HepG2 (cell line): ENCODE data around the gene ENO3. TPM values are rescaled to one million over a fixed set of nuclear protein-coding genes. Genes with fewer than 3 reads are reported as not detected.

Source experiments
- HNF4G ChIP-seq, 2 experiments: sonication (generic) in 1 of 2; formaldehyde crosslinking in 1 of 2; IDR thresholded peaks; 2 replicates each; pipeline versions ENCODE4 v1.4.0 to v1.6.1; 2011 to 2020; ENCODE audit warnings: borderline replicate concordance in 2 of 2, low read depth in 2 of 2, mild to moderate bottlenecking in 2 of 2, low read length in 1 of 2, missing genetic modification reagents in 1 of 2, moderate library complexity in 1 of 2
- HNRNPL ChIP-seq: fragments of 200-400 bp; formaldehyde crosslinking; IDR thresholded peaks from 2 replicates; pipeline ENCODE4 v1.6.1; 2017; ENCODE audit warnings: mild to moderate bottlenecking, low read depth, low read length
- HOXA5 ChIP-seq: sonication (generic); formaldehyde crosslinking; IDR thresholded peaks from 2 replicates; pipeline ENCODE4 v1.4.0; 2020; ENCODE audit warnings: missing genetic modification reagents
- MAF1 ChIP-seq: sonication (generic); formaldehyde crosslinking; IDR thresholded peaks from 2 replicates; pipeline ENCODE4 v1.5.0; 2020; ENCODE audit warnings: missing genetic modification reagents, borderline replicate concordance
- MED8 ChIP-seq: sonication (generic); formaldehyde crosslinking; IDR thresholded peaks from 2 replicates; pipeline ENCODE4 v1.8.1; 2023; ENCODE audit warnings: mild to moderate bottlenecking, missing genetic modification reagents; ENCODE audit not compliant: insufficient replicate concordance
- MIER2 ChIP-seq: IDR thresholded peaks from 2 replicates; pipeline ENCODE4 v1.6.1; 2016; ENCODE audit warnings: missing biosample characterization, missing genetic modification reagents
- NCOA1 ChIP-seq: sonication (generic); formaldehyde crosslinking; IDR thresholded peaks from 2 replicates; pipeline ENCODE4 v1.9.0; 2021; ENCODE audit warnings: missing genetic modification reagents
- NFIB ChIP-seq: sonication (generic); formaldehyde crosslinking; IDR thresholded peaks from 2 replicates; pipeline ENCODE4 v1.9.0; 2021; ENCODE audit warnings: missing genetic modification reagents, mild to moderate bottlenecking, borderline replicate concordance
- RBAK ChIP-seq: sonication (generic); formaldehyde crosslinking; IDR thresholded peaks from 2 replicates; pipeline ENCODE4 v1.5.1; 2020; ENCODE audit warnings: mild to moderate bottlenecking, missing genetic modification reagents
- REL ChIP-seq: sonication (generic); formaldehyde crosslinking; conservative IDR thresholded peaks from 2 replicates; pipeline ENCODE4 v1.8.0; 2022; ENCODE audit warnings: mild to moderate bottlenecking, missing genetic modification reagents, moderate library complexity
- THAP9 ChIP-seq: sonication (generic); formaldehyde crosslinking; IDR thresholded peaks from 2 replicates; pipeline ENCODE4; 2020; ENCODE audit warnings: missing genetic modification reagents, mild to moderate bottlenecking, borderline replicate concordance
- XRCC5 ChIP-seq: fragments of 200-400 bp; formaldehyde crosslinking; optimal IDR thresholded peaks from 2 replicates; pipeline ENCODE3; 2017; ENCODE audit warnings: mild to moderate bottlenecking, low read length
- ZFP36 ChIP-seq: fragments of 150-350 bp; IDR thresholded peaks from 2 replicates; pipeline ENCODE4 v1.6.1; 2018; ENCODE audit warnings: borderline replicate concordance, low read length, low read depth; ENCODE audit not compliant: partially characterized antibody
- ZFP36L1 ChIP-seq: sonication (generic); formaldehyde crosslinking; IDR thresholded peaks from 2 replicates; pipeline ENCODE4 v1.8.0; 2022; ENCODE audit warnings: mild to moderate bottlenecking, missing genetic modification reagents, moderate library complexity
- ZNF3 ChIP-seq: IDR thresholded peaks from 2 replicates; pipeline ENCODE4 v1.7.0; 2017; ENCODE audit warnings: inconsistent platforms
- ZNF687 ChIP-seq: sonication (generic); formaldehyde crosslinking; IDR thresholded peaks from 2 replicates; pipeline ENCODE4 v1.5.1; 2020; ENCODE audit warnings: mild to moderate bottlenecking, missing genetic modification reagents, moderate library complexity
- ZNF780A ChIP-seq: sonication (generic); formaldehyde crosslinking; IDR thresholded peaks from 2 replicates; pipeline ENCODE4 v1.8.0; 2022; ENCODE audit warnings: mild to moderate bottlenecking, missing genetic modification reagents, moderate library complexity
- ZNF850 ChIP-seq: sonication (generic); formaldehyde crosslinking; conservative IDR thresholded peaks from 2 replicates; pipeline ENCODE4 v1.9.0; 2021; ENCODE audit warnings: mild to moderate bottlenecking, missing genetic modification reagents
- polyA plus RNA-seq, 8 experiments: library from polyadenylated mRNA; depleted of rRNA in 3 of 8; stranded (reverse) in 7 of 8; unstranded in 1 of 8; fragments of >200 nt; fragmentation: Illumina TruSeq in 4 of 8; extraction: Trizol in 4 of 8; gene quantifications; 2 replicates each; pipeline versions ENCODE4 v1.2.1 to v1.2.3, GENCODE V29; 2011 to 2016; ENCODE audit warnings: low read depth in 4 of 8, missing spikeins in 1 of 8, mixed read lengths in 1 of 8; ENCODE audit not compliant: insufficient read depth in 1 of 8
- total RNA-seq, 5 experiments: library from RNA; depleted of rRNA; stranded (reverse); fragments of >200 nt; fragmentation: Illumina TruSeq; extraction: Trizol; gene quantifications; 2 replicates each; pipeline ENCODE4 v1.2.3, GENCODE V29; 2016; ENCODE audit warnings: low read depth in 1 of 5
- TF ChIP-seq, protein P1 (sequence below): sonication (generic); formaldehyde crosslinking; IDR thresholded peaks from 2 replicates; pipeline ENCODE4 v1.8.0; 2022; ENCODE audit warnings: mild to moderate bottlenecking, missing genetic modification reagents, borderline replicate concordance

Gene ENO3
- total and polyA plus RNA-seq, 2 of the 13 experiments (the other 11 are each of a cell fraction or from before 2014, with no cell fraction given), result 59.8 to 69.8 TPM

GRCh38 chr17:4967539-4968485 lies 16.9 kb downstream of the ENO3 start, which contains the start of gene SPAG7 (continued):
- TF ChIP-seq, protein P1, sequence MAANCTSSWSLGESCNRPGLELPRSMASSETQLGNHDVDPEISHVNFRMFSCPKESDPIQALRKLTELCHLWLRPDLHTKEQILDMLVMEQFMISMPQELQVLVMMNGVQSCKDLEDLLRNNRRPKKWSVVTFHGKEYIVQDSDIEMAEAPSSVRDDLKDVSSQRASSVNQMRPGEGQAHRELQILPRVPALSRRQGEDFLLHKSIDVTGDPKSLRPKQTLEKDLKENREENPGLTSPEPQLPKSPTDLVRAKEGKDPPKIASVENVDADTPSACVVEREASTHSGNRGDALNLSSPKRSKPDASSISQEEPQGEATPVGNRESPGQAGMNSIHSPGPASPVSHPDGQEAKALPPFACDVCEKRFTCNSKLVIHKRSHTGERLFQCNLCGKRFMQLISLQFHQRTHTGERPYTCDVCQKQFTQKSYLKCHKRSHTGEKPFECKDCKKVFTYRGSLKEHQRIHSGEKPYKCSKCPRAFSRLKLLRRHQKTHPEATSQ (CRISPR knock-in tag), result no peak
- TF ChIP-seq NCOA1 (0 out of 2 replicates have a peak, but pooled peaks have one; percentile 35), ZFP36L1 (CRISPR knock-in tag) (peak; percentile 70; the same call in 1 of the 2 replicates), MIER2 (0 out of 2 replicates have a peak, but pooled peaks have one; percentile 39), THAP9 (CRISPR knock-in tag) (peak; percentile 99), HNF4G (IDR thresholded peaks at IDR 0.05; ENCODE audit: borderline replicate concordance, low read depth, low read length) (no peak; the same call in 1 of the 2 replicates), HNF4G (CRISPR knock-in tag; IDR thresholded peaks at IDR 0.05; ENCODE audit: borderline replicate concordance, low read depth) (peak; percentile 3; the same call in 1 of the 2 replicates), ZNF780A (CRISPR knock-in tag) (0 out of 2 replicates have a peak, but pooled peaks have one; percentile 34), XRCC5 (peak; percentile 45), MAF1 (CRISPR knock-in tag) (peak; percentile 86; the same call in 1 of the 2 replicates), HNRNPL (peak; percentile 63; the same call in 1 of the 2 replicates), RBAK (no peak), ZNF3 (CRISPR knock-in tag) (no peak), REL (0 out of 2 replicates have a peak, but pooled peaks have one; percentile 68), ZFP36 (no peak), NFIB (peak; percentile 77; the same call in 1 of the 2 replicates), ZNF687 (CRISPR knock-in tag) (peak; percentile 74), MED8 (CRISPR knock-in tag) (peak; percentile 58), ZNF850 (no peak), HOXA5 (CRISPR knock-in tag) (0 out of 2 replicates have a peak, but pooled peaks have one; percentile 16)
